HuH-7.5 (cell line): ENCODE results near the gene KCNQ2.
A peak's percentile ranks its signal among the peaks of the same experiment; 100 is the strongest.
"Not testable (repeated sequence)": the region's sequence is repeated elsewhere in the genome, so short reads cannot be mapped to it uniquely, and the experiment has no call there.

ENCODE experiments used
- DNase-seq: peaks from one replicate; pipeline ENCODE4 v3.0.0; 2011; ENCODE audit warnings: low spot score

The KCNQ2 gene

GRCh38 chr20:63385819-63386218 is 86.6 kb downstream of the KCNQ2 start:
- DNase-seq: no peak

- no peak for DNase-seq
Measured at GRCh38 chr20:63384336-63384735, 88.1 kb downstream of the KCNQ2 start.

- no peak for DNase-seq
Measured at GRCh38 chr20:63383556-63383955, 88.9 kb downstream of the KCNQ2 start.

- no peak for DNase-seq
Measured at GRCh38 chr20:63382551-63383300, 89.7 kb downstream of the KCNQ2 start.

- DNase-seq: peak; percentile 91
Measured at GRCh38 chr20:63381781-63382431, 90.5 kb downstream of the KCNQ2 start.

GRCh38 chr20:63380346-63380870 is 92.0 kb downstream of the KCNQ2 start:
- no peak for DNase-seq

- not testable (repeated sequence) for DNase-seq
Measured at GRCh38 chr20:63379872-63380271, 92.6 kb downstream of the KCNQ2 start.

- DNase-seq: no peak
Measured at GRCh38 chr20:63379296-63379695, 93.2 kb downstream of the KCNQ2 start.

- DNase-seq: no peak
Measured at GRCh38 chr20:63378626-63379025, 93.8 kb downstream of the KCNQ2 start.

- no peak for DNase-seq
Measured at GRCh38 chr20:63377951-63378381, 94.5 kb downstream of the KCNQ2 start.

- DNase-seq: no peak
Measured at GRCh38 chr20:63377256-63377941, 95.1 kb downstream of the KCNQ2 start.

GRCh38 chr20:63376283-63377250 is 95.9 kb downstream of the KCNQ2 start:
- no peak for DNase-seq

- no peak for DNase-seq
Measured at GRCh38 chr20:63375438-63375837, 97.0 kb downstream of the KCNQ2 start.

GRCh38 chr20:63374504-63374903 is 98.0 kb downstream of the KCNQ2 start:
- DNase-seq: no peak

- DNase-seq: no peak
Measured at GRCh38 chr20:63373996-63374395, 98.5 kb downstream of the KCNQ2 start.

- DNase-seq: no peak
Measured at GRCh38 chr20:63372971-63373885, 99.2 kb downstream of the KCNQ2 start.

GRCh38 chr20:63371291-63371865 is 101.1 kb downstream of the KCNQ2 start:
- DNase-seq: no peak

GRCh38 chr20:63370618-63371187 is 101.8 kb downstream of the KCNQ2 start:
- no peak for DNase-seq

- no peak for DNase-seq
Measured at GRCh38 chr20:63369724-63370617, 102.5 kb downstream of the KCNQ2 start.
